Thoracic aorta (tissue), 2 donors: Measurements from ENCODE around the gene TREML2. TPM values are rescaled to one million over a fixed set of nuclear protein-coding genes. Genes with fewer than 3 reads are reported as not detected.
"Not testable (repeated sequence)": the region's sequence is repeated elsewhere in the genome, so short reads cannot be mapped to it uniquely, and the experiment has no call there.

ENCODE experiments used
- ATAC-seq: fragments of 150-250 bp; one replicate; pipeline ENCODE4 v1.8.0; 2017; ENCODE audit warnings: low read depth; ENCODE audit not compliant: insufficient number of reproducible peaks, low FRiP score
- DNase-seq: peaks from one replicate; pipeline ENCODE4 v3.0.0-alpha.2; 2020; ENCODE audit warnings: low spot score
- H3K27ac ChIP-seq, 2 donors: fragments of 200-600 bp; sonication (generic); 1 replicate in 1 of 2; 2 replicates in 1 of 2; pipeline ENCODE4 v1.5.1; 2016; ENCODE audit warnings: mild to moderate bottlenecking in 2 of 2, moderate library complexity in 2 of 2
- H3K27me3 ChIP-seq: fragments of 200-600 bp; sonication (generic); replicated peaks from 2 replicates; pipeline ENCODE4 v1.6.0; 2016; ENCODE audit warnings: mild to moderate bottlenecking; ENCODE audit not compliant: insufficient read depth
- H3K36me3 ChIP-seq: fragments of 200-600 bp; sonication (generic); one replicate; pipeline ENCODE4 v1.5.1; 2016
- H3K4me1 ChIP-seq, 2 donors: fragments of 200-600 bp; sonication (generic); 1 replicate in 1 of 2; 2 replicates in 1 of 2; pipeline versions ENCODE4 v1.5.1 to v1.6.0; 2016; ENCODE audit warnings: low read depth in 2 of 2, mild to moderate bottlenecking in 1 of 2; ENCODE audit not compliant: control insufficient read depth in 1 of 2
- H3K4me3 ChIP-seq: fragments of 200-600 bp; sonication (generic); 2 replicates; pipeline ENCODE4 v1.5.1; 2016; ENCODE audit warnings: mild to moderate bottlenecking
- H3K9me3 ChIP-seq: fragments of 200-600 bp; sonication (generic); 2 replicates; pipeline ENCODE4 v1.5.1; 2016
- total RNA-seq, 2 donors: library from RNA; depleted of rRNA; stranded (reverse); fragments of >200 nt; gene quantifications; one replicate each; pipeline versions ENCODE4 v1.1.0 to v1.2.3, GENCODE V29; 2016
- TF ChIP-seq, protein P1 (sequence below): fragments of 200-600 bp; sonication (generic); IDR thresholded peaks from one replicate; pipeline ENCODE4 v1.5.1; 2019; ENCODE audit warnings: antibody characterized with exemption

TREML2 gene
- total RNA-seq, 2 donors from 2014 or later, result 0.49 TPM; not detected in 1

- H3K27ac ChIP-seq, result no peak overlapping the region
- no peaks in the 10 kb centered on the region for H3K36me3 ChIP-seq
- no peaks in the 10 kb centered on the region for H3K27me3 ChIP-seq
- no peak overlapping the region for H3K4me3 ChIP-seq
- no peaks in the 10 kb centered on the region for H3K4me1 ChIP-seq
- TF ChIP-seq, protein P1, sequence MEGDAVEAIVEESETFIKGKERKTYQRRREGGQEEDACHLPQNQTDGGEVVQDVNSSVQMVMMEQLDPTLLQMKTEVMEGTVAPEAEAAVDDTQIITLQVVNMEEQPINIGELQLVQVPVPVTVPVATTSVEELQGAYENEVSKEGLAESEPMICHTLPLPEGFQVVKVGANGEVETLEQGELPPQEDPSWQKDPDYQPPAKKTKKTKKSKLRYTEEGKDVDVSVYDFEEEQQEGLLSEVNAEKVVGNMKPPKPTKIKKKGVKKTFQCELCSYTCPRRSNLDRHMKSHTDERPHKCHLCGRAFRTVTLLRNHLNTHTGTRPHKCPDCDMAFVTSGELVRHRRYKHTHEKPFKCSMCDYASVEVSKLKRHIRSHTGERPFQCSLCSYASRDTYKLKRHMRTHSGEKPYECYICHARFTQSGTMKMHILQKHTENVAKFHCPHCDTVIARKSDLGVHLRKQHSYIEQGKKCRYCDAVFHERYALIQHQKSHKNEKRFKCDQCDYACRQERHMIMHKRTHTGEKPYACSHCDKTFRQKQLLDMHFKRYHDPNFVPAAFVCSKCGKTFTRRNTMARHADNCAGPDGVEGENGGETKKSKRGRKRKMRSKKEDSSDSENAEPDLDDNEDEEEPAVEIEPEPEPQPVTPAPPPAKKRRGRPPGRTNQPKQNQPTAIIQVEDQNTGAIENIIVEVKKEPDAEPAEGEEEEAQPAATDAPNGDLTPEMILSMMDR, result no peak
- no peaks in the 10 kb centered on the region for H3K9me3 ChIP-seq
- no peak for DNase-seq
- no peak for ATAC-seq
Observed at GRCh38 chr6:41190791-41191190, 10.2 kb downstream of the TREML2 start.

GRCh38 chr6:41189967-41190366, 11.0 kb downstream of the TREML2 start:
- Histone ChIP-seq H3K4me3 (no peak overlapping the region), H3K36me3 (no peaks in the 10 kb centered on the region), H3K27me3 (no peaks in the 10 kb centered on the region), H3K27ac (no peak overlapping the region), H3K4me1 (no peaks in the 10 kb centered on the region), H3K9me3 (no peaks in the 10 kb centered on the region)
- DNase-seq (no peak), ATAC-seq (no peak)
- TF ChIP-seq, protein P1, result no peak

- ATAC-seq, H3K36me3 ChIP-seq, H3K4me1 ChIP-seq, H3K9me3 ChIP-seq, H3K4me3 ChIP-seq, H3K27me3 ChIP-seq, DNase-seq, H3K27ac ChIP-seq: not testable (repeated sequence)
Observed at GRCh38 chr6:41189046-41189445, 11.9 kb downstream of the TREML2 start.

DNA sequence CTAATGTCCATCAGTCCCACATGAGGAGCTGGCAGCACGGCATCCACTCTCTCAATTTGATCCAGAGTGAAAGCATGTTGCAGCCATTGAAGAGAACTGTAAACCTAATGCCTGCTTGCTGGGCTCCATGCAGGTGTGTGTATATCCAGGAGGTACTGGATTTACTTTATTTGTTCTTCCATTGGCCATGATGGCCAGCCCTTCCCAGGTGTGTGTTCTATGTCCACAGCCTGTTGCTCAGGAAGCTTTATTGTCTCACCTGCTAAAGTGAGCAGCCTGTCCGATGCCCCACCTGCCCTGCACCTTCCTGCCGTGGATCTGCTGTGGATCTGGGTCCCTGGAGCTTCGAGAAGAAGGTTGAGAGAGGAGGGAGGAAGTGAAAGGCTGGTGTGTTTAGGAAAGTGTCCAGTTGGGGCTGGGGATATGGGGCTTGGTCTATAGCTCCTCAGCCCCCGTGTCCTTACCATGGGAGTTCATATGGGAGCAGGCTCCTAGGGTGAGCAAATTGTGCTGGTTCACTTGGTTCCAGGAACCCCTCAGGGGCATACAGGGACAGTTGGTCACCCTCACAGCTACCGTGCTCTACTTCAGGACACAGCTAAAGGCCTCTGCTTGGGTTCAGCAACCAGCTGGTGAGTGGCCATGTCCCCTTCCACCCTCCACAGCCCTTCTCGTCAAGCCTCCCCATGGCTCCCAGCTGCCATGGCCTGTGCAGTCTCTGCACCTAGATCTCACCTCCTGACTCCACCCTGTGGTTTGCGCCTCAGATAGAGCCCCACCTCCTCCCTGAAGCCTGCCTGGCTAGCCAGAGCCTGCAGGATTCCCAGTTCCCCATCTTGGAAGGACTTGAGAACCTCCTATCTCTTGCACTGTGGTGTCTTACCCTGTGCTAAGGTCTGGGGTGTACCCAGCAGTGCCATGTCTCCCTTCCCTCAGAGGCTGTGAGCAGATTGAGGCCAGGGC, 12.7 kb downstream of the TREML2 start:
- no peak overlapping the region for H3K4me3 ChIP-seq
- H3K36me3 ChIP-seq, result no peaks in the 10 kb centered on the region
- TF ChIP-seq, protein P1, result no peak
- no peak overlapping the region for H3K27ac ChIP-seq
- H3K27me3 ChIP-seq, result no peaks in the 10 kb centered on the region
- no peak for ATAC-seq
- no peaks in the 10 kb centered on the region for H3K9me3 ChIP-seq
- no peaks in the 10 kb centered on the region for H3K4me1 ChIP-seq
- no peak for DNase-seq

GRCh38 chr6:41186031-41186562, 14.9 kb downstream of the TREML2 start:
- H3K27me3 ChIP-seq, result no peaks in the 10 kb centered on the region
- ATAC-seq (no peak), DNase-seq (no peak)
- no peak overlapping the region for H3K27ac ChIP-seq
- TF ChIP-seq, protein P1, result no peak
- no peaks in the 10 kb centered on the region for H3K9me3 ChIP-seq
- H3K4me3 ChIP-seq, result no peak overlapping the region
- H3K36me3 ChIP-seq, result no peaks in the 10 kb centered on the region
- H3K4me1 ChIP-seq, result no peaks in the 10 kb centered on the region
